Panc1 (cell line): ENCODE data around the gene CSTF2T. TPM values are rescaled to one million over a fixed set of nuclear protein-coding genes. Genes with fewer than 3 reads are reported as not detected.

Experiments
- ATAC-seq: fragments of 200-7000 bp; cut with Tn5 transposase; 2 replicates; pipeline ENCODE4 v1.9.1; 2020; ENCODE audit warnings: mild to moderate bottlenecking, moderate library complexity
- BruUV-seq: library from RNA; stranded (reverse); fragments of 400-500 nt; replicated peaks from 2 replicates; lab custom pipeline; 2021; lab: Mats Ljungman, UMichigan
- CTCF ChIA-PET: fragments of 300-600 bp; sonication (Branson Sonifier 250); formaldehyde crosslinking; loops from one replicate; lab custom pipeline; 2022; ENCODE audit warnings: antibody characterized with exemption; lab: Charles Lee
- POLR2A ChIA-PET: fragments of 300-600 bp; sonication (Branson Sonifier 250); formaldehyde crosslinking; loops from one replicate; lab custom pipeline; 2022; ENCODE audit warnings: antibody characterized with exemption; lab: Charles Lee
- DNase-seq: peaks from one replicate; pipeline ENCODE4 v3.0.0-alpha.2; 2010; ENCODE audit warnings: low read depth, low spot score
- H3K27ac ChIP-seq: 2 replicates; pipeline ENCODE4 v1.5.1; 2011; ENCODE audit warnings: mild to moderate bottlenecking, low read length, inconsistent platforms
- H3K27me3 ChIP-seq: fragments of 200-500 bp; sonication (Bioruptor generic); 2 replicates; pipeline ENCODE4 v1.6.0; 2014; ENCODE audit warnings: low read length, inconsistent platforms; ENCODE audit not compliant: control insufficient read depth, insufficient read depth
- H3K36me3 ChIP-seq: fragments of 200-500 bp; sonication (Bioruptor generic); 2 replicates; pipeline ENCODE4 v1.5.1; 2014; ENCODE audit warnings: inconsistent platforms, mild to moderate bottlenecking, low read length, moderate library complexity; ENCODE audit not compliant: control insufficient read depth, insufficient read depth
- H3K4me1 ChIP-seq: 2 replicates; pipeline ENCODE4 v1.5.1; 2011; ENCODE audit warnings: inconsistent platforms, mild to moderate bottlenecking, low read length, moderate library complexity; ENCODE audit not compliant: control insufficient read depth, insufficient read depth
- H3K4me3 ChIP-seq, 2 experiments: 2 replicates each; pipeline ENCODE4 v1.5.1; 2011 to 2012; ENCODE audit warnings: low read depth in 2 of 2, low read length in 2 of 2, mild to moderate bottlenecking in 2 of 2, inconsistent platforms in 1 of 2, moderate library complexity in 1 of 2
- H3K9me3 ChIP-seq: fragments of 200-500 bp; sonication (Bioruptor generic); 2 replicates; pipeline ENCODE4 v1.5.1; 2014; ENCODE audit warnings: low read depth, mild to moderate bottlenecking, inconsistent platforms, low read length, moderate library complexity; ENCODE audit not compliant: control insufficient read depth, insufficient read depth
- POLR2AphosphoS5 ChIP-seq: IDR thresholded peaks from 2 replicates; pipeline ENCODE4 v1.6.1; 2012; ENCODE audit warnings: mild to moderate bottlenecking, low read depth, low read length, moderate library complexity
- SIN3A ChIP-seq: IDR thresholded peaks from 2 replicates; pipeline ENCODE4 v1.6.1; 2012; ENCODE audit warnings: low read depth, mild to moderate bottlenecking, low read length, moderate library complexity, borderline replicate concordance; ENCODE audit not compliant: insufficient read depth
- TCF7L2 ChIP-seq: IDR thresholded peaks from 2 replicates; pipeline ENCODE4 v1.6.1; 2011; ENCODE audit warnings: mild to moderate bottlenecking, low read depth, low read length, inconsistent platforms
- in situ Hi-C: cut with HindIII; loops from 2 replicates; pipeline ENCODE4 v1.10.0; 2016; ENCODE audit warnings: low sequenced_read_pairs, low pct_unique_long_range_greater_than_20kb
- intact Hi-C: fragments of 100-400 bp; cut with micrococcal nuclease; formaldehyde crosslinking; loops from one replicate; pipeline ENCODE4 v1.10.0; 2022; ENCODE audit not compliant: unreplicated experiment
- total RNA-seq: library from RNA; stranded (reverse); gene quantifications from one replicate; pipeline ENCODE4 v1.2.1, GENCODE V29; 2021; ENCODE audit not compliant: unreplicated experiment
- TF ChIP-seq, protein P1 (sequence below), 2 experiments: IDR thresholded peaks; 2 replicates each; pipeline ENCODE4 v1.6.1; 2011 to 2012; ENCODE audit warnings: low read depth in 2 of 2, control low read depth in 1 of 2, low read length in 1 of 2, mild to moderate bottlenecking in 1 of 2, moderate library complexity in 1 of 2; ENCODE audit not compliant: insufficient read depth in 1 of 2
- TF ChIP-seq, protein P2 (sequence below): fragments of 450-650 bp; IDR thresholded peaks from 2 replicates; pipeline ENCODE4 v1.5.1; 2017; ENCODE audit warnings: mild to moderate bottlenecking

The CSTF2T gene
- total RNA-seq, 1 experiment from 2014 or later = 20.8 TPM

DNA sequence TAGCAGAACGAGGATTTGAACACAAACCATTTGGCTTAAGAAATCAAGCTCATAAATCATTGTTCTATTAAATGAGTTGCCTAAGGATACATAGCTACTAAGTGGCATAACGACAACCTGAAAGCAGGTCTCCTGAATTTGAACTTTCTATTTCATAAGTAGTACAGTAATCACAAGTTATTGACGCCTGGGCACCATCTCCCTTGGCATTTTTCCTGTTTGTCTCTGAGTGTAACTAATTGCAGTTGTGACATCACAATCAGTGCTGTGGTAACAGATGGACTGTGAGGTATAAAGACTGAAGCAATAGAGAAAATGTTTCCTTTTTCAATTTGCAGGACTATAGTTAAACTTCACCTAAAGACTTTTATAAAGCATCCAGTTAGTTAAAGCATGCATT lies 6.4 kb upstream of the CSTF2T start:
- Histone ChIP-seq H3K27me3 (no peaks in the 10 kb centered on the region; the same call in 1 of the 2 replicates), H3K4me1 (no peaks in the 10 kb centered on the region), H3K9me3 (no peaks in the 10 kb centered on the region), H3K4me3 (no peak overlapping the region), H3K27ac (no peak overlapping the region), H3K36me3 (no peaks in the 10 kb centered on the region)
- no peak for DNase-seq
- no TSS peak for BruUV-seq
- in situ Hi-C loops (no loop called here), intact Hi-C loops (no loop called here)
- CTCF ChIA-PET = no interaction called here
- no peak for TF ChIP-seq TCF7L2
- no peak for TF ChIP-seq SIN3A
- TF ChIP-seq, protein P1, sequence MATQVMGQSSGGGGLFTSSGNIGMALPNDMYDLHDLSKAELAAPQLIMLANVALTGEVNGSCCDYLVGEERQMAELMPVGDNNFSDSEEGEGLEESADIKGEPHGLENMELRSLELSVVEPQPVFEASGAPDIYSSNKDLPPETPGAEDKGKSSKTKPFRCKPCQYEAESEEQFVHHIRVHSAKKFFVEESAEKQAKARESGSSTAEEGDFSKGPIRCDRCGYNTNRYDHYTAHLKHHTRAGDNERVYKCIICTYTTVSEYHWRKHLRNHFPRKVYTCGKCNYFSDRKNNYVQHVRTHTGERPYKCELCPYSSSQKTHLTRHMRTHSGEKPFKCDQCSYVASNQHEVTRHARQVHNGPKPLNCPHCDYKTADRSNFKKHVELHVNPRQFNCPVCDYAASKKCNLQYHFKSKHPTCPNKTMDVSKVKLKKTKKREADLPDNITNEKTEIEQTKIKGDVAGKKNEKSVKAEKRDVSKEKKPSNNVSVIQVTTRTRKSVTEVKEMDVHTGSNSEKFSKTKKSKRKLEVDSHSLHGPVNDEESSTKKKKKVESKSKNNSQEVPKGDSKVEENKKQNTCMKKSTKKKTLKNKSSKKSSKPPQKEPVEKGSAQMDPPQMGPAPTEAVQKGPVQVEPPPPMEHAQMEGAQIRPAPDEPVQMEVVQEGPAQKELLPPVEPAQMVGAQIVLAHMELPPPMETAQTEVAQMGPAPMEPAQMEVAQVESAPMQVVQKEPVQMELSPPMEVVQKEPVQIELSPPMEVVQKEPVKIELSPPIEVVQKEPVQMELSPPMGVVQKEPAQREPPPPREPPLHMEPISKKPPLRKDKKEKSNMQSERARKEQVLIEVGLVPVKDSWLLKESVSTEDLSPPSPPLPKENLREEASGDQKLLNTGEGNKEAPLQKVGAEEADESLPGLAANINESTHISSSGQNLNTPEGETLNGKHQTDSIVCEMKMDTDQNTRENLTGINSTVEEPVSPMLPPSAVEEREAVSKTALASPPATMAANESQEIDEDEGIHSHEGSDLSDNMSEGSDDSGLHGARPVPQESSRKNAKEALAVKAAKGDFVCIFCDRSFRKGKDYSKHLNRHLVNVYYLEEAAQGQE (IDR thresholded peaks at IDR 0.05; ENCODE audit: insufficient read depth in 1 of 2, low read depth in 2 of 2, low read length in 1 of 2) = no peak
- TF ChIP-seq, protein P2, sequence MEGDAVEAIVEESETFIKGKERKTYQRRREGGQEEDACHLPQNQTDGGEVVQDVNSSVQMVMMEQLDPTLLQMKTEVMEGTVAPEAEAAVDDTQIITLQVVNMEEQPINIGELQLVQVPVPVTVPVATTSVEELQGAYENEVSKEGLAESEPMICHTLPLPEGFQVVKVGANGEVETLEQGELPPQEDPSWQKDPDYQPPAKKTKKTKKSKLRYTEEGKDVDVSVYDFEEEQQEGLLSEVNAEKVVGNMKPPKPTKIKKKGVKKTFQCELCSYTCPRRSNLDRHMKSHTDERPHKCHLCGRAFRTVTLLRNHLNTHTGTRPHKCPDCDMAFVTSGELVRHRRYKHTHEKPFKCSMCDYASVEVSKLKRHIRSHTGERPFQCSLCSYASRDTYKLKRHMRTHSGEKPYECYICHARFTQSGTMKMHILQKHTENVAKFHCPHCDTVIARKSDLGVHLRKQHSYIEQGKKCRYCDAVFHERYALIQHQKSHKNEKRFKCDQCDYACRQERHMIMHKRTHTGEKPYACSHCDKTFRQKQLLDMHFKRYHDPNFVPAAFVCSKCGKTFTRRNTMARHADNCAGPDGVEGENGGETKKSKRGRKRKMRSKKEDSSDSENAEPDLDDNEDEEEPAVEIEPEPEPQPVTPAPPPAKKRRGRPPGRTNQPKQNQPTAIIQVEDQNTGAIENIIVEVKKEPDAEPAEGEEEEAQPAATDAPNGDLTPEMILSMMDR = no peak
- TF ChIP-seq POLR2AphosphoS5 = no peak
- POLR2A ChIA-PET = no interaction called here
- ATAC-seq = no peak

DNA sequence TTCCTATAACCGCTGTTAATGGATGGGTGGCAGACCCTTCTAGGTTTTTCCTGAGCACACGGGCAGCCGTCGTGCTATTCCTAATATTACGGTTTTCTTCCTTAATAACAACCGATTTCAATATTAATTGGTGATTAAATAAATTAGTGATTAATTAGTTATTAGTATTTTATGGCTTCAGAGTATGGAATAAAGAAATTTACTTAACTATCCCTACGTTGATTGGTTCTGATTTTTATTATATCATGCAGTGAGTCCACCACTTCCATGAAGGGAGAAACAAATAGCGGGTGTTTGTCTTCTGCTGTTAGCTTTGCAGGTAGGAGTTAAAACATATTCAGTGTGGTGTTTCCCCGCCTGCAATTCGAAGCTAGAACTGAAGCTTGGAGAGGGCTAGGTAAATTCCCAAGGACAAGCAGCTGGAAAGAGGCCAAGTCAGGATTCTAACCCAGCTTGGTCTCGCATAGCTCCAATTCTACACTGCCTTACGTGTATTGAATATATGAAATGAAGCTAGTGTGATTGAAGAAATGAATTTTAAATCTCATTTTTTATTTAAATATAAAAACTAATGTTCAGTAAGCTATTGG lies 928 bp upstream of the CSTF2T start:
- no peak for TF ChIP-seq POLR2AphosphoS5
- TF ChIP-seq, protein P1 (IDR thresholded peaks at IDR 0.05; ENCODE audit: insufficient read depth in 1 of 2, low read depth in 2 of 2, low read length in 1 of 2) = 0 out of 4 replicates have a peak, but pooled peaks of 1 of the 2 experiments have one; percentile 8
- no peaks in the 10 kb centered on the region for H3K9me3 ChIP-seq
- intact Hi-C loops (no loop called here), in situ Hi-C loops (no loop called here)
- ChIA-PET CTCF (no interaction called here), POLR2A (interaction anchor here (0.6 kb wide), 1 partner anchor 37 kb away, joined by 15 read pairs; no protein-coding TSS in a partner anchor)
- H3K36me3 ChIP-seq = peaks cover 4% of the 10 kb centered on the region; the same call in 1 of the 2 replicates
- H3K27ac ChIP-seq = peak overlapping the region; percentile 100
- peak overlapping the region; percentile 98 to 99 for H3K4me3 ChIP-seq
- BruUV-seq = no TSS peak
- no peaks in the 10 kb centered on the region for H3K27me3 ChIP-seq
- DNase-seq = no peak
- peaks cover 17% of the 10 kb centered on the region for H3K4me1 ChIP-seq
- peak; percentile 39; the same call in 1 of the 2 replicates for ATAC-seq
